IPS-11a (cell line): Measurements from ENCODE around the gene OR10G3.

Source experiments
- H3K4me3 ChIP-seq: one replicate; pipeline ENCODE4 v1.5.1; 2013; ENCODE audit warnings: low read depth, low read length, control low read depth

OR10G3 gene

GRCh38 chr14:21535545-21536417 is 44.1 kb downstream of the OR10G3 start:
- H3K4me3 ChIP-seq, result peak overlapping the region; percentile 91

- H3K4me3 ChIP-seq, result peak overlapping the region; percentile 31
Measured at GRCh38 chr14:21534576-21534975, 45.3 kb downstream of the OR10G3 start.

- no peak overlapping the region for H3K4me3 ChIP-seq
Measured at GRCh38 chr14:21533294-21533693, 46.6 kb downstream of the OR10G3 start.

- H3K4me3 ChIP-seq, result no peak overlapping the region
Measured at GRCh38 chr14:21529515-21529914, 50.4 kb downstream of the OR10G3 start.

- no peak overlapping the region for H3K4me3 ChIP-seq
Measured at GRCh38 chr14:21528381-21529348, 51.2 kb downstream of the OR10G3 start.

- H3K4me3 ChIP-seq, result peak overlapping the region; percentile 29
Measured at GRCh38 chr14:21527318-21527679, 52.6 kb downstream of the OR10G3 start.

- H3K4me3 ChIP-seq, result peak overlapping the region; percentile 29
Measured at GRCh38 chr14:21526672-21527317, 53.1 kb downstream of the OR10G3 start.

GRCh38 chr14:21525962-21526671 is 53.8 kb downstream of the OR10G3 start, which contains the start of gene SALL2:
Gene SALL2, minus strand, starts transcription at chr14:21526346. Its CDS starts 219 bp downstream, at chr14:21526127.
- peak within 1 kb of the TSS; percentile 58 for H3K4me3 ChIP-seq

- H3K4me3 ChIP-seq, result peak overlapping the region; percentile 58
Measured at GRCh38 chr14:21525571-21525961, 54.3 kb downstream of the OR10G3 start.

- H3K4me3 ChIP-seq, result peak overlapping the region; percentile 28
Measured at GRCh38 chr14:21524575-21525490, 55.0 kb downstream of the OR10G3 start.

- H3K4me3 ChIP-seq, result no peak overlapping the region
Measured at GRCh38 chr14:21523203-21523602, 56.7 kb downstream of the OR10G3 start.

- no peak overlapping the region for H3K4me3 ChIP-seq
Measured at GRCh38 chr14:21521501-21521900, 58.4 kb downstream of the OR10G3 start.

- H3K4me3 ChIP-seq, result no peak overlapping the region
Measured at GRCh38 chr14:21520767-21521166, 59.1 kb downstream of the OR10G3 start.

- no peak overlapping the region for H3K4me3 ChIP-seq
Measured at GRCh38 chr14:21518725-21519124, 61.2 kb downstream of the OR10G3 start.
